SU-DHL-6 (cell line): ENCODE results near the gene MT1B.

Experiments used
- H2AFZ ChIP-seq: fragments of 200-600 bp; sonication (generic); 2 replicates; pipeline ENCODE4 v1.6.1; 2014; ENCODE audit warnings: low read depth, mild to moderate bottlenecking, moderate library complexity, mixed read lengths, antibody characterized with exemption, low read length; ENCODE audit not compliant: severe bottlenecking
- H3F3A ChIP-seq: fragments of 200-600 bp; shearing (Covaris generic); 2 replicates; pipeline ENCODE4 v1.6.0; 2016; ENCODE audit warnings: antibody characterized with exemption, mild to moderate bottlenecking; ENCODE audit not compliant: insufficient read depth
- H3K27ac ChIP-seq: fragments of 200-600 bp; sonication (generic); 2 replicates; pipeline ENCODE4 v1.5.1; 2016; ENCODE audit warnings: low read depth, mild to moderate bottlenecking, low read length, moderate library complexity, mixed read lengths
- H3K27me3 ChIP-seq: fragments of 200-600 bp; sonication (generic), shearing (Covaris generic); 2 replicates; pipeline ENCODE4 v1.6.0; 2014; ENCODE audit warnings: mild to moderate bottlenecking, low read length
- H3K36me3 ChIP-seq: fragments of 200-600 bp; sonication (generic); 2 replicates; pipeline ENCODE4 v1.6.1; 2014; ENCODE audit warnings: mild to moderate bottlenecking, low read length, mixed read lengths
- H3K4me2 ChIP-seq: fragments of 300-600, 200-600 bp; shearing (Covaris generic), sonication (generic); 2 replicates; pipeline ENCODE4 v1.6.0; 2014; ENCODE audit warnings: low read length, low read depth, mild to moderate bottlenecking; ENCODE audit not compliant: poor library complexity, severe bottlenecking
- H3K4me3 ChIP-seq: fragments of 200-600 bp; sonication (generic); 2 replicates; pipeline ENCODE4 v1.5.1; 2014; ENCODE audit warnings: antibody characterized with exemption, low read length, mild to moderate bottlenecking, mixed read lengths; ENCODE audit not compliant: insufficient read depth, poor library complexity, severe bottlenecking
- H3K79me2 ChIP-seq: fragments of 200-600 bp; sonication (generic); 2 replicates; pipeline ENCODE4 v1.6.1; 2014; ENCODE audit warnings: mild to moderate bottlenecking, low read length, moderate library complexity; ENCODE audit not compliant: insufficient read depth
- H3K9ac ChIP-seq: fragments of 200-600 bp; sonication (generic); 2 replicates; pipeline ENCODE4 v1.7.0; 2014; ENCODE audit warnings: mild to moderate bottlenecking, low read length
- H3K9me2 ChIP-seq: fragments of 200-600 bp; sonication (generic); replicated peaks from 2 replicates; pipeline ENCODE4 v1.6.1; 2014; ENCODE audit warnings: low read length; ENCODE audit not compliant: insufficient read depth
- H3K9me3 ChIP-seq: fragments of 200-600 bp; sonication (generic); 2 replicates; pipeline ENCODE4 v1.6.1; 2014; ENCODE audit warnings: low read length, mixed read lengths; ENCODE audit not compliant: insufficient read depth
- H4K20me1 ChIP-seq: fragments of 200-600 bp; sonication (generic); 2 replicates; pipeline ENCODE4 v1.6.1; 2014; ENCODE audit warnings: low read depth, mild to moderate bottlenecking, antibody characterized with exemption, low read length, moderate library complexity, mixed read lengths
- EZH2phosphoT487 ChIP-seq: fragments of 200-600 bp; sonication (generic), shearing (Covaris generic); conservative IDR thresholded peaks from 2 replicates; pipeline ENCODE4 v1.6.1; 2018; ENCODE audit warnings: mild to moderate bottlenecking, antibody characterized with exemption, low read length, moderate library complexity, mixed read lengths
- TF ChIP-seq, protein P1 (sequence below): fragments of 200-600 bp; sonication (generic); IDR thresholded peaks from one replicate; pipeline ENCODE4 v1.5.1; 2017; ENCODE audit warnings: antibody characterized with exemption, mild to moderate bottlenecking, low read length, moderate library complexity; ENCODE audit not compliant: insufficient read depth, poor library complexity, severe bottlenecking

MT1B gene

DNA sequence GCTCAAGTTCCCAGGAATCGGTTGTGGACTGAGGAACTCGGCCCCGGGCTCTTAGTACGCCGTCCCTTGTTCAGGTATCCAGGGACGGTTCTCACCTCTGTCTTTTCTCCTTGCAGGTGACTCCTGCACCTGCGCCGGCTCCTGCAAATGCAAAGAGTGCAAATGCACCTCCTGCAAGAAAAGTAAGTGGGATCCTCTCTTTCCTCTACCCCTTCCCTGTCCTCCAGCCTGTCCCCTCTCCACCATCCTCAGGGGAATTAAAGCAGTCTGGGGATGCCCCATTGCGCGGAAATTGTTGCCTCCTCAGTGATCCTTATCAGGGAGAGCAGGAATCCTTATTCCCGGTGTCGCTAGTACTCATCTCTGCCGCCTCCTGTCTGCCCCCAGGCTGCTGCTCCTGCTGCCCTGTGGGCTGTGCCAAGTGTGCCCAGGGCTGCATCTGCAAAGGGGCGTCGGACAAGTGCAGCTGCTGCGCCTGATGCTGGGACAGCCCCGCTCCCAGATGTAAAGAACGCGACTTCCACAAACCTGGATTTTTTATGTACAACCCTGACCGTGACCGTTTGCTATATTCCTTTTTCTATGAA, 42.7 kb upstream of the MT1B start:
- H3K9me2 ChIP-seq = no peaks in the 10 kb centered on the region
- H3K27me3 ChIP-seq = no peaks in the 10 kb centered on the region
- H3K36me3 ChIP-seq = no peaks in the 10 kb centered on the region
- peak overlapping the region; percentile 45 for H3K4me3 ChIP-seq
- H3K79me2 ChIP-seq = no peaks in the 10 kb centered on the region
- no peaks in the 10 kb centered on the region for H3F3A ChIP-seq
- peak overlapping the region; percentile 75 for H3K4me2 ChIP-seq
- no peak overlapping the region for H3K27ac ChIP-seq
- H2AFZ ChIP-seq = peak overlapping the region; percentile 55
- no peaks in the 10 kb centered on the region for H4K20me1 ChIP-seq
- peak overlapping the region; percentile 45 for H3K9ac ChIP-seq
- H3K9me3 ChIP-seq = no peaks in the 10 kb centered on the region
- TF ChIP-seq EZH2phosphoT487 = no peak
- TF ChIP-seq, protein P1, sequence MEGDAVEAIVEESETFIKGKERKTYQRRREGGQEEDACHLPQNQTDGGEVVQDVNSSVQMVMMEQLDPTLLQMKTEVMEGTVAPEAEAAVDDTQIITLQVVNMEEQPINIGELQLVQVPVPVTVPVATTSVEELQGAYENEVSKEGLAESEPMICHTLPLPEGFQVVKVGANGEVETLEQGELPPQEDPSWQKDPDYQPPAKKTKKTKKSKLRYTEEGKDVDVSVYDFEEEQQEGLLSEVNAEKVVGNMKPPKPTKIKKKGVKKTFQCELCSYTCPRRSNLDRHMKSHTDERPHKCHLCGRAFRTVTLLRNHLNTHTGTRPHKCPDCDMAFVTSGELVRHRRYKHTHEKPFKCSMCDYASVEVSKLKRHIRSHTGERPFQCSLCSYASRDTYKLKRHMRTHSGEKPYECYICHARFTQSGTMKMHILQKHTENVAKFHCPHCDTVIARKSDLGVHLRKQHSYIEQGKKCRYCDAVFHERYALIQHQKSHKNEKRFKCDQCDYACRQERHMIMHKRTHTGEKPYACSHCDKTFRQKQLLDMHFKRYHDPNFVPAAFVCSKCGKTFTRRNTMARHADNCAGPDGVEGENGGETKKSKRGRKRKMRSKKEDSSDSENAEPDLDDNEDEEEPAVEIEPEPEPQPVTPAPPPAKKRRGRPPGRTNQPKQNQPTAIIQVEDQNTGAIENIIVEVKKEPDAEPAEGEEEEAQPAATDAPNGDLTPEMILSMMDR = no peak

DNA sequence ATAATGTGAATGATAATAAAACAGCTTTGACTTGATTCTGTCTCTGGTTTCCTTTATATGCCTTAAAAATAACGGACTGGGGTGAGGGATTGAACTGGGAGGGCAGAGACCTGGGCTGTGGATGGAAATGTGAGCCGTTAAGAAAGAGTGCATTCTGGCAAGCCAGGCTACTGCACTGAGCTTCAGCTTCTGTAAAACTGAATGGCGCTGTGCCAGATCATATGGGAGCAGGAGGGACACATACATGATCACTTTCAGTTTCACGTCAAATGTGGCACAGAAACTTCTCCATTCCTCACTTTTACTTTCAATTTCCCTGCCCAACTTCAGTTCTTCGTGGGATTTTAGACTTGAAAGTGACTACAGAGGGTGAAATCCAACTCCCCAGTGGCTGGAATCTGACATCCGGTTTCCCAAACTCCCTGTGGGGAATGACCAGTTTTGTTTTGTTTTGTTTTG, 42.2 kb upstream of the MT1B start:
- peak overlapping the region; percentile 45 for H3K4me3 ChIP-seq
- no peaks in the 10 kb centered on the region for H4K20me1 ChIP-seq
- H3K4me2 ChIP-seq = peak overlapping the region; percentile 75
- no peaks in the 10 kb centered on the region for H3K27me3 ChIP-seq
- TF ChIP-seq, protein P1 = no peak
- no peak for TF ChIP-seq EZH2phosphoT487
- no peaks in the 10 kb centered on the region for H3K79me2 ChIP-seq
- H3K9me2 ChIP-seq = no peaks in the 10 kb centered on the region
- H3K36me3 ChIP-seq = no peaks in the 10 kb centered on the region
- no peak overlapping the region for H2AFZ ChIP-seq
- no peaks in the 10 kb centered on the region for H3K9me3 ChIP-seq
- H3K9ac ChIP-seq = 0 out of 2 replicates have a peak overlapping the region, but pooled peaks have one; percentile 45
- H3F3A ChIP-seq = no peaks in the 10 kb centered on the region
- no peak overlapping the region for H3K27ac ChIP-seq

DNA sequence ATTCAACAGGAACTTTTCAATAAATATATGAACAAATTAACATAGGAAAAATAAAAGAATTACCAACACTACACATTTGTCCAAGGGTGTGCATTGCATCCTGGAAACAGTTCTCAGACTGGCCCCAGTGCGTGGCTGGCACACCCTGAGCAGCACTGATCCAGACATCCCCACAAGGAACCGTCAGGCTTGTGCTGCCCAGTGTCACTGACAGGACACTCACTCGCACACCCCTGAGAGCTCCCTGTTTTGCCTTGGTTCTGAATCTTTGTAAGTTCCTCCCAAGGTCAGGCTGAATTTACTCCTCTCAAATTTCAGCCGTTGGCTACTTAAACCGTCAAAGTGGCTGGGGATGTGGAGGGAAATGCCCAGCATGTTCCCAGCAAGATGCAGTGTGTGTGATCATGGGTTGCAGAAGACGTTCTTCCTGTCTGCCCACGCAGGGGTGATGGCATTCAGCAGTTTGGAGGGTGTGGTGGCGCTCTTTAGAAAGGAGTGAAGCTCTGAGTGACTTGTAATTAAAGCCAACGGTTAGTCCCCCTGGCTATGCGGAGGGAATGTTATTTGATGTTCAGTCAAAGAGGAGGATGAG, 41.6 kb upstream of the MT1B start:
- Histone ChIP-seq H3F3A (no peaks in the 10 kb centered on the region), H4K20me1 (no peaks in the 10 kb centered on the region), H3K4me2 (peak overlapping the region; percentile 75), H2AFZ (no peak overlapping the region), H3K36me3 (no peaks in the 10 kb centered on the region), H3K4me3 (no peak overlapping the region), H3K9ac (no peak overlapping the region), H3K9me3 (no peaks in the 10 kb centered on the region), H3K9me2 (no peaks in the 10 kb centered on the region), H3K27me3 (no peaks in the 10 kb centered on the region), H3K79me2 (no peaks in the 10 kb centered on the region), H3K27ac (no peak overlapping the region)
- TF ChIP-seq, protein P1 = no peak
- TF ChIP-seq EZH2phosphoT487 = no peak
